Measurements from ENCODE around the gene GLIS2.

The GLIS2 gene

GRCh38 chr16:4338125-4338582 is 22.3 kb downstream of the GLIS2 start:
- Histone ChIP-seq H3K9me2 (replicated peaks; ENCODE audit: low read depth, low read length) (no peaks in the 10 kb centered on the region), H4K20me1 (ENCODE audit: insufficient read depth, low read length, poor library complexity, severe bottlenecking) (no peaks in the 10 kb centered on the region), H3F3A (ENCODE audit: low read depth) (no peaks in the 10 kb centered on the region), H3K4me1 (ENCODE audit: insufficient read depth, low read length, poor library complexity, severe bottlenecking) (no peaks in the 10 kb centered on the region), H3K36me3 (ENCODE audit: insufficient read depth, low read length) (no peaks in the 10 kb centered on the region), H2AFZ (ENCODE audit: low read length) (no peak overlapping the region), H3K9ac (ENCODE audit: low read depth, low read length, poor library complexity, severe bottlenecking) (no peak overlapping the region), H3K4me2 (ENCODE audit: low read depth, low read length, poor library complexity, severe bottlenecking) (no peak overlapping the region), H3K9me3 (ENCODE audit: insufficient read depth, low read depth, low read length) (no peaks in the 10 kb centered on the region), H3K27me3 (ENCODE audit: insufficient read depth, low read length, poor library complexity, severe bottlenecking) (no peaks in the 10 kb centered on the region), H3K4me3 (ENCODE audit: low read length, poor library complexity, severe bottlenecking) (no peak overlapping the region), H3K79me2 (ENCODE audit: insufficient read depth, low read length) (no peaks in the 10 kb centered on the region)
- TF ChIP-seq EZH2phosphoT487 (IDR thresholded peaks at IDR 0.05; ENCODE audit: borderline replicate concordance): no peak
- TF ChIP-seq CTCF (conservative IDR thresholded peaks at IDR 0.05; ENCODE audit: low read length): no peak

- TF ChIP-seq CTCF (conservative IDR thresholded peaks at IDR 0.05; ENCODE audit: low read length) (no peak), EZH2phosphoT487 (IDR thresholded peaks at IDR 0.05; ENCODE audit: borderline replicate concordance) (no peak)
- Histone ChIP-seq H3K4me2 (ENCODE audit: low read depth, low read length, poor library complexity, severe bottlenecking) (no peak overlapping the region), H3K9me2 (replicated peaks; ENCODE audit: low read depth, low read length) (no peaks in the 10 kb centered on the region), H3K27me3 (ENCODE audit: insufficient read depth, low read length, poor library complexity, severe bottlenecking) (no peaks in the 10 kb centered on the region), H3K36me3 (ENCODE audit: insufficient read depth, low read length) (no peaks in the 10 kb centered on the region), H3K79me2 (ENCODE audit: insufficient read depth, low read length) (no peaks in the 10 kb centered on the region; the same call in 1 of the 2 replicates), H4K20me1 (ENCODE audit: insufficient read depth, low read length, poor library complexity, severe bottlenecking) (no peaks in the 10 kb centered on the region), H3K4me1 (ENCODE audit: insufficient read depth, low read length, poor library complexity, severe bottlenecking) (no peaks in the 10 kb centered on the region), H3K9me3 (ENCODE audit: insufficient read depth, low read depth, low read length) (no peaks in the 10 kb centered on the region), H3F3A (ENCODE audit: low read depth) (no peaks in the 10 kb centered on the region), H3K9ac (ENCODE audit: low read depth, low read length, poor library complexity, severe bottlenecking) (no peak overlapping the region), H2AFZ (ENCODE audit: low read length) (no peak overlapping the region), H3K4me3 (ENCODE audit: low read length, poor library complexity, severe bottlenecking) (no peak overlapping the region)
Observed at GRCh38 chr16:4338712-4339299, 22.9 kb downstream of the GLIS2 start.

GRCh38 chr16:4339455-4339854 is 23.6 kb downstream of the GLIS2 start:
- Histone ChIP-seq H3K4me3 (ENCODE audit: low read length, poor library complexity, severe bottlenecking) (no peak overlapping the region), H3K79me2 (ENCODE audit: insufficient read depth, low read length) (no peaks in the 10 kb centered on the region; the same call in 1 of the 2 replicates), H3K27me3 (ENCODE audit: insufficient read depth, low read length, poor library complexity, severe bottlenecking) (no peaks in the 10 kb centered on the region), H3K9me2 (replicated peaks; ENCODE audit: low read depth, low read length) (no peaks in the 10 kb centered on the region), H3K36me3 (ENCODE audit: insufficient read depth, low read length) (no peaks in the 10 kb centered on the region), H3K4me2 (ENCODE audit: low read depth, low read length, poor library complexity, severe bottlenecking) (no peak overlapping the region), H3K4me1 (ENCODE audit: insufficient read depth, low read length, poor library complexity, severe bottlenecking) (no peaks in the 10 kb centered on the region), H3K9ac (ENCODE audit: low read depth, low read length, poor library complexity, severe bottlenecking) (no peak overlapping the region), H3F3A (ENCODE audit: low read depth) (no peaks in the 10 kb centered on the region), H2AFZ (ENCODE audit: low read length) (no peak overlapping the region), H3K9me3 (ENCODE audit: insufficient read depth, low read depth, low read length) (no peaks in the 10 kb centered on the region), H4K20me1 (ENCODE audit: insufficient read depth, low read length, poor library complexity, severe bottlenecking) (no peaks in the 10 kb centered on the region)
- TF ChIP-seq EZH2phosphoT487 (IDR thresholded peaks at IDR 0.05; ENCODE audit: borderline replicate concordance) (no peak), CTCF (conservative IDR thresholded peaks at IDR 0.05; ENCODE audit: low read length) (no peak)

Data from Loucy (cell line).